Activated naive CD4-positive, alpha-beta T cell treated with Interleukin-2 at 50 U/mL for 16 hours (primary cell): ENCODE data around the gene PPP2R2D.

ENCODE experiments used
- DNase-seq: peaks from one replicate; pipeline ENCODE4 v3.0.0-alpha.2; 2020

PPP2R2D gene

GRCh38 chr10:132003282-132003924 is 102.6 kb downstream of the PPP2R2D start:
- no peak for DNase-seq

GRCh38 chr10:132004052-132004451 is 103.2 kb downstream of the PPP2R2D start:
- no peak for DNase-seq

GRCh38 chr10:132005147-132005546 is 104.3 kb downstream of the PPP2R2D start:
- DNase-seq: no peak

GRCh38 chr10:132006966-132007365 is 106.2 kb downstream of the PPP2R2D start:
- no peak for DNase-seq

GRCh38 chr10:132007681-132008080 is 106.9 kb downstream of the PPP2R2D start:
- no peak for DNase-seq
